AG09309 (cell line): ENCODE measurements around the gene MCAM.

Experiments used
- DNase-seq: peaks from one replicate; pipeline ENCODE4 v3.0.0-alpha.2; 2010; ENCODE audit warnings: low read depth
- H3K4me3 ChIP-seq: 2 replicates; pipeline ENCODE4 v1.5.1; 2011; ENCODE audit warnings: mild to moderate bottlenecking, low read depth, low read length, moderate library complexity; ENCODE audit not compliant: control insufficient read depth
- CTCF ChIP-seq: IDR thresholded peaks from 2 replicates; pipeline ENCODE4 v1.5.1; 2011; ENCODE audit warnings: mild to moderate bottlenecking, low read depth, low read length, inconsistent platforms; ENCODE audit not compliant: insufficient read depth, control insufficient read depth; ENCODE audit errors: missing control alignments

Gene MCAM

DNA sequence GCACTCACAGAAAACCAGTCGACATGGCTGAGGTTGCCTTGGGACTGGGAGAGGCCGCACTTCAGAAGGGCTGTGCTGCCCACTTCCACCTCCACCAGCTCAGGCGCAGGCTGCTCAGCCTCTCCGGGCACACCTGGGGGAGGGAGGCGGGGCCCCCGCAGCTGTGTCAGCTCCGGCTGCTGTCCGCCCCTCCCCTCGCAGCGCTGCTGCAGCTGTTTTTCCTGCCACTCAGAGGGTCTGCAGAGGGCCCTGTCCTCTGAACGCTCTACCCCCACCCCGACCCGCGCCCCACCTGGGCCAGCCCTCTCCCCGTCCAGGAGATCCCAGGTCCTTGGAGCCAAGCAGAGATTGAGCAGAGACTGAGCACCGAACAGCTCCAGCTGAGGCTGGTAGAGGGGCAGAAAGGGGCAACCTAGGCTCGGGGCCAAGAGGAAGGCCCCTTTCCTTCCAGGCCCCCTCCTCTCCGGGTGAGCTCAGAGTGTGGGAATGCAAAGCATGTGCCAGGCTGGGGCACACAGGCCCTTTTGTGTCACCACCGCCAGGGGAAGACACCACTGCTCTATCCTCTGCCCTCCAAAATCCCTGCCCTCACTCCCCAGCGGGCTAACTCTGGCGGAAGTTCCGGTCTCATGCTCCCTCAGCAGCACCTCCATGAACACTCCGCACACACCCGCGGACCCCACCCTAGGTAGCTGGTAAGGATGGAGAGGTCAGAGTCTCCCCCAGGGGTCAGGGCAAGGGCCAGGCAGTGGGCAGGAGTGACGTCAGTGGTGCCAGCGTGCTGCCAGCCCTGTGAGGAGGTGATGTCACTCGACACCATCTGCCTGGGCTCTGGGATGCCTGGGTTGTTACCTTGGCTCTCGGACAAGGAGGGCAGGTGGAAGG lies 1.6 kb downstream of the MCAM start:
- DNase-seq: no peak
- TF ChIP-seq CTCF: no peak
- H3K4me3 ChIP-seq: no peak overlapping the region; the same call in 1 of the 2 replicates

- TF ChIP-seq CTCF: no peak
- H3K4me3 ChIP-seq: no peak overlapping the region
- no peak for DNase-seq
Observed at GRCh38 chr11:119314726-119315125, 2.2 kb downstream of the MCAM start.

- no peak overlapping the region for H3K4me3 ChIP-seq
- no peak for TF ChIP-seq CTCF
- no peak for DNase-seq
Observed at GRCh38 chr11:119310682-119311052, 6.3 kb downstream of the MCAM start.

- TF ChIP-seq CTCF: no peak
- DNase-seq: no peak
- no peak overlapping the region for H3K4me3 ChIP-seq
Observed at GRCh38 chr11:119309953-119310681, 6.8 kb downstream of the MCAM start.

- no peak overlapping the region for H3K4me3 ChIP-seq
- no peak for DNase-seq
- TF ChIP-seq CTCF: no peak
Observed at GRCh38 chr11:119309411-119309810, 7.5 kb downstream of the MCAM start.

- DNase-seq: no peak
- no peak overlapping the region for H3K4me3 ChIP-seq
- TF ChIP-seq CTCF: no peak
Observed at GRCh38 chr11:119307974-119308373, 9.0 kb downstream of the MCAM start.
